Islet precursor cell (in vitro differentiated cells): ENCODE data around the gene KRT2.
"Not testable (repeated sequence)": the region's sequence is repeated elsewhere in the genome, so short reads cannot be mapped to it uniquely, and the experiment has no call there.

Experiments
- DNase-seq: peaks from one replicate; pipeline ENCODE4 v3.0.0-alpha.2; 2018

KRT2 gene

DNA sequence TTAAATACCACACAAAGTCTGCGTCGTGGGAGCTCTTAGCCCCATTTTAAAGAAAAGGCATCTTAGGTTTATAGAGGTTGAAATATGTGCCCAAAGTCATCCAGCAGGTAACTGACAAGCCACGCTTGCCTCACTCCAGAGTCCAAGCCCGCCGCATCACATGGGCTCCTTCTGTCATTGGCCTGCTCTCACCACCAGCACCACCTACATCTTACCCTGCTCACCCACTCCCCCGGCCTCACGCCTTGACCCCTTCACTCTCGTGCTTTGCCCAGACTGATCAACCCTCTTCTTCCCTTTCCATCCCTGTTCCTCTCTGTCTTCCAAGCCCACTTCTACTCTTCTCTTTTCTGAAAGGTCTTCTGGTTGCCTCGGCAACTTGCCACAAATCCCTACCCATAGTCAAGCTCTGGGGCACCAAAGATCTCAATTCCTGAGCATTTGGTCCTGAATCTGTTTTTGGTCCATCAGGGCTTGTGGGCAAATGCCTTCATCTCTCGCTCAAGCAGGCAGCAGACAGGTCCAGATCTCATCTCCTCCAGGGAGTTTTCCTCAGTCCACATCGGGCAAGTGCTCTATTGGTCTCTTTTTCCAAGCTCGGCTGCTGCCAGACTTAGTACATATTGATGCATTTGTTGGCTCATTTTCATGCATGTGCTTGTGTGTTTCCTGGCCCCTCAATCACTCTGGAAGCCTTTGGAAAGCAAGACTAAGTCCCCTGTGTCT lies 31.7 kb upstream of the KRT2 start:
- DNase-seq, result no peak

DNA sequence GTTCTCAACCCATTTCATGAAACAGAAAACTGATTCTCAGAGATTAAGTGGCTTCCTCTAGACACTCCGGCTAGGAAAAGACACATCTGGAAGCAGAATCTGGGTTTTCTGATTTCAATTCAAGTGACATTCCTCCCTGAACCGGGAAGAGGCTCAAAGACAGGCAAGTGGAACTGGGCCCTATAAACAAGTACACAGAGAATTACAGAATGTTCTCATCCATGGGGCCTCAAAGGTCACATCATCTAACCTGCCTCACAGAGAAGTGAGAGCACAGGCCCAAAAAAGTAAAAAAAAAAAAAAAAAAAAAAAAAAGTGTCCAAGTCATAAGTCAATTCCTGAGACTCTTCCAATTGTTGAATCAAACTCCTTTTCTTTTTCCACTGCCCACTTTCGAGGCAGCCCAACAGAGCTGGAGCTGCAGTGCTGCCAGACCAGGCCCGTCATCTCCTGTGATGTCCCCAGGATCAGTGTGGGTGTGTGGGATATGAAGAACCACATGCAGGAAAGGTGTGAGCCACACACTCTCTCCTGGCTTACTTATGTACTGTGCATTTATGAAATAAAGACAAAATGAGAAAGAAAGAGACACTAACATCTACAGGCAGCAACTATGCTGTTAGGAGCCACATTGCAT lies 31.0 kb upstream of the KRT2 start:
- no peak for DNase-seq

DNA sequence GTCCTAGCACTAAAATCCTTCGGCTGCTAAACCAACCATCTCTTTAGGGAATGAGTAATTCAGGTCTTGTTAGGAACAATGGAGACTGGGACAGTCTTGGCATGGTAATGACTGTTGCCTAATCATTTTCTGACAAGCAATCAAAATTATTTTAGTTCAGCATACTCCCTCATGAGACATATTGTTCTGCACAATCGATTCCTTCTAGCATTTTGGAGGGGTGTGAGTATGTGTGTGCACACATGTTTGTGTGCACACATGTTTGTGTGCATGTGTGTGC lies 30.3 kb upstream of the KRT2 start:
- DNase-seq, result no peak

DNA sequence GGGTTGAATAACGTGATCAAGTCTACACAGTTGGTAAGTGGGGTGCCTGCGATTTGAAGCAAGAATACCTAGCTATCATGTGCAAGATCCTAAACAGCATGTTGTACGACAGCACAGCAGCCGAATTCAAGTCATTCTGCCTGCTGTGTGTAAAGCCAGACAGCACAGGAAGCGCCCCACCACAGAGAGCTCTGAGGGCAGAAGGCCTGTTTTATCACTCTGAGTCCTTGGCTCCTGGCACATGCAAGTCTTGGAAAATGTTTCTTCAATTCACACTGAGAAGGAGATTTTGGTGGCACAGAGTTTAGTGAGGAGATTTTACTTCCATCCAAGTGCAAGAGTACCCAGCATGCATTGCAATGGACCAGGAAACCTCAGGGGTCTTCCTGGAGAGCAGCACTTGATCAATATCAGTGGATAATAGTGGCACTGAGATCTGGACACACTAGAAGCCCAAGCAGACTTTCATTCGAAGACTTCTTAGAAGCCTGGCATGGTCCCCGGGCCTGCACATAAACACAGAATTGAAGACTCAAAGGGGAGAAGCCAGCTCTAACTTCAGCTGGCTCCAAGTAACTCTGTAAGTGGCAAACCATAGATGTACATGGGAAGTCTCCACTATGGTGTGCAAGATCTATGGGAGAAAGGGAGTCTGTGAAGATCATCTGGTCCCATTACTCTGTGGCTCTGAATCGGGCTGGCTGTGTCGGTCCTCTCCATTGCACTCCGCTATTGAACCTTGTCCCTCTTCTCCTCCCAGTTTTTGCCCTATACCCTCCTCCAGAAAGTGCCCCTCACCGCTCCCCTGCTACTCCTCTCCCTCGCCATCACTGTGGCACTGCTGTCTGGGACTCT lies 29.7 kb upstream of the KRT2 start:
- DNase-seq, result peak; percentile 48

DNA sequence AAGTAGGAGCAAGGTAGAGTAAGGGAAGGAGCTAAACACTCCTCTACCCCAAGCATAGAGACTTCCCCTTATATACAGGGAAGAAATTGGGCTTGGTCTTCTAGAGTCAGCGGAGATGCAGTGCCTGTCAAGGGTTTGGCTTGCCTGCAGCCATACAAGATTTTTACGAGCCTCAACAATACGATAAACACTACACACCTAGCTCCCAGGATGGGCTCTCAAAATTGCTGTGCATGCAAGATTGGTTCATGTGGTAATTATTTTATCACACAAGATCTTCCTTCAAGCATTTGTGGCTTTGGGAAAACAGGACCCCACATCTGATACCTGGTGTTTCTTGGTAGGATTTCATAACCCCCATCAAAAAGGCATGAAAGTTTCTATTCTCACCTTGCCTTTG lies 28.4 kb upstream of the KRT2 start, which contains the start of gene KRT1:
Gene KRT1, minus strand, starts transcription at position 45 of the 400 bp plus-strand sequence. CDS start 59 bp downstream, outside the sequence.
- no peak for DNase-seq

DNA sequence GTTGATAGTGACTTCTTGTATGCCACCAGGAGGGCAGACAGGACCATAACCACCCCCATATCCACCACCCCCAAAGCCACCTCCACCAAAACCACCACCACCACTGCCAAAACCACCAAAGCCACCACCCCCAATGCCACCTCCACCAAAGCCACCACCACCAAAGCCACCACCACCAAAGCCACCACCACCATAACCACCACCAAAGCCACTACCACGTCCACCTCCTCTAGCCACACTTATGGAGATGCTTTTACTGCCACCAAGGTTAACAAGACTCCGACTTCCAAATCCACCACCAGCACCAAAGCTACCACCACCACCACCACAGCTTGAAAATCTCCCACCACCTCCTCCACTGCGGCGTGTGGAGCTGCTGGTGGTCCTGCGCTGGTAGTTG lies 27.9 kb upstream of the KRT2 start:
- DNase-seq, result no peak

DNA sequence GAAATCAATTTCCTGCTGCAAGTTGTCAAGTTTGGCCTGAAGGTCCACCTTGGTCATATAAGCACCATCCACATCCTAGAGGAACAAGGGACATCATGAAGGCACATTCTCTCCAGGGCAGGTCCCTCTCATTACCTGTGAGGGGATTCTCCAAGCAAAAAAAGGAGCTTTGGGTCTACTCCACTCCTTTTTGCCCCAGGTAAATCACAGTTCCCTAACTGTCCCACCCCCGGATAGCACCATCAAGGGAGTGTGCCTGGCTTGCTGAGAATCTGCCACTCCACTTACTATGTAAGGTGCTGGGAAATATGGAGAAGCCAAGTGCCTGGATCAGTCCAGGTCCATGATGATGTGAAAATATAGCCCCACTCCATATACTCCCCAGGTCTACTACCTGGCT lies 25.7 kb upstream of the KRT2 start:
- DNase-seq, result no peak

DNA sequence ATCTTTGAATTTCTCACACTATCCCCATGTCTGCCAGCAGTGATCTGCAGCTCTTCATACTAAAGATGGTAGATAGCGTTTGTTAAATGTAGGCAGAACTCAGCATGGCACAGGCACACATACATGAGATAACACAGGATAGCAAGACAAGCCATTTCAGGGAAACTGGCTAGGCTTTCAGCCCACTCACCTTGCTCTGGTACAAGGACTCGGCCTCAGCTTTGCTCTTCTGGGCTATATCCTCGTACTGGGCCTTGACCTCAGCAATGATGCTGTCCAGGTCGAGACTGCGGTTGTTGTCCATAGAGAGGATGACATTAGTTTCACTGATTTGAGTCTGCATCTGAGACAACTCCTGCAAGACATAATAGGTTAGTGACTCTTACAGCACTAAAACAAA lies 25.1 kb upstream of the KRT2 start:
- DNase-seq, result no peak

DNA sequence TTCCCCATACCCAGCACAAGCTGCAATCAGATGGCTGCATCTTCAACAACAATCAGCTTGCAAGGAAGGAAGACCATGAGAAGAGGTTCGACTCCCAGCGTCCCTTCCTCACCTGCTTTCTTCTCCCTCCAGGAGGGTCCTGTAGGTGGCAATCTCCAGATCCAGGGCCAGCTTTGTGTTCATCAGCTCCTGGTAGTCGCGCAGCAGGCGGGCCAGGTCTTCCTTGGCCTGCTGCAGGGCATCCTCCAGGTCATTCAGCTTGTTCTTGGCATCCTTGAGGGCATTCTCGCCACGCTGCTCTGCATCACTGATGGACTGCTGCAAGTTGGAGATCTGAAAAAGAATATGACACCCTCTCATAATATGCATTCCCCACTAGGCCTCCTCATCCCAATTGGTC lies 24.2 kb upstream of the KRT2 start:
- no peak for DNase-seq

DNA sequence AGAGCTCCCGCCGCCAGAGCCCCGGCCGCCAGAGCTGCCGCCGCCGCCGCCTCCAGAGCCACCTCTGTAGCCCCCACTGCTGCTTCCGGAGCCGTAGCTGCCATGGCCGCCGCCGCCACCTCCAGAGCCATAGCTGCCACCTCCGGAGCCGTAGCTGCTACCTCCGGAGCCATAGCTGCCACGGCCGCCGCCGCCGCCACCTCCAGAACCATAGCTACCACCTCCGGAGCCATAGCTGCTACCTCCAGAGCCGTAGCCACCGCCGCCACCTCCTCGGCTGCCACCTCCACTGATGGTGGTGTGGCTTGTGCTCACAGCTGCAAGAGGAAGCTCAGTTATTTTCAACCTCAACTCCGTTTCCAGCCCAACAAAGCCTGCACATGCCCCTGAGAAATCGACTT lies 23.3 kb upstream of the KRT2 start:
- DNase-seq, result peak; percentile 48

DNA sequence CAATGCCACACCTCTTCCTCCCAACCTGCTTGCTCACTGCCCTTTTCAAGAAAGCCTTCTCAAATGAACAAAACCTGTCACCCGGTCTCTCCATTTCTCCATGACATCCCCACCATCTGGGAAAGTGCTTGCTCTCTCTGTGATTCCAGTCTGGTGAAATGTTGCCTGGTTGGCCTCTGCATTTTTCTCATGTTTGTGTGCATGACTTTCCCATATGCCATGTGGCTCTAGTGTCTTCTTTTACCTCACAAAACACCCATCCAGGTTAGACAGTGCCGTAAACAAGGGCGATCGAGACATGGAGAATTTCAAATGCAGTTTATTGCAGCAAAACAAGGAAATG lies 22.4 kb upstream of the KRT2 start:
- no peak for DNase-seq

DNA sequence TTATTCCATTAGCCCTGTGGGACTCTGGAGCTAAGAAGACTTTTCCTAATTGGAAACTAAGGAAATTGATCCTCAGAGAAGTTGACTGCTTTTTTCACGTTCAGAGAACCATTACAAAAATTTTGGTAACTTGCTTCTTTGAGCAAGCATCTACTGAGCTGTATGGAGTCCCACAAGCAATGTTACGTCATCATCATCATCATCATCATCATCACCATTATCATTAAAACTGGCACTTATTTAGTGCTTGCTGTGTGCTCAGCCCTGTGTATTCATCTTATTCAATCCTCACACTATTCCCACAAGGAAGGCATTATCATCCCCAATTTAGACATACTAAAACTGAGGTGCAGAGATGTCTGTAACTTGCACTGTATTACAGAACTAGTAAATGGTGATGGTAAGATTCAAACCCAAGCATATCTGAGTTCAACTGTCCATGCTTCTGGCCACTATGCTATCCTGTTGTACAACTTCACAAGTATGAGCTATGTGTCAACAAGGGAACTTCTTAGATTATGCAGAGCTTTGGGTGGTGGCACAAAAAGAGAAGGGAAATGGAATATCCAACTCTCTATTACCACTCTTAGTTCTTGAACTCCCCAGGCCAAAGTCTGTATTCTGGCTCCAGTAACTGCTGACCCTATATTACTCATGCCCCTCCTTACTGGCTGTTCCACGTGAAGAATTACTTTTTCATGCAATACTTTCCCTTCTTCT lies 21.9 kb upstream of the KRT2 start:
- DNase-seq, result no peak

DNA sequence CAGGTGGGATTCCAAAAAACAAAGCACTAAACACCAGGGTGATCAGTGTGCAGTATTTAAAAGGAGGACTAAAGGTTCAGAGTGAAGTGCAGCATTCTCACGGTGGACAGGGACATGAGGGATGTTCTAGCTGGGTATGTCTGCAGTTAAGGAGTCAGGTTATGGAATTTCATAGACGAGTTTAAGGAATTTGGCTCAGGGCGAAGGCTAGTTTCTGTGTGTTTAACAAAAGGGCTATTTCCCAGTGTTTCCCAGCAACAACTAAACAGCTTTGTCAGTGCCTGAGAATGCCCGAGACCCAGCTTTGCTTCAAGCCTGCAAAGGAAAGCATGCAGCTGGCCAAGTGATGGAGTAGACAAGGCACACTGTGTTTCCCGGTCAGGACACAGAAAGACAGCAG lies 21.2 kb upstream of the KRT2 start:
- peak; percentile 84 for DNase-seq

DNA sequence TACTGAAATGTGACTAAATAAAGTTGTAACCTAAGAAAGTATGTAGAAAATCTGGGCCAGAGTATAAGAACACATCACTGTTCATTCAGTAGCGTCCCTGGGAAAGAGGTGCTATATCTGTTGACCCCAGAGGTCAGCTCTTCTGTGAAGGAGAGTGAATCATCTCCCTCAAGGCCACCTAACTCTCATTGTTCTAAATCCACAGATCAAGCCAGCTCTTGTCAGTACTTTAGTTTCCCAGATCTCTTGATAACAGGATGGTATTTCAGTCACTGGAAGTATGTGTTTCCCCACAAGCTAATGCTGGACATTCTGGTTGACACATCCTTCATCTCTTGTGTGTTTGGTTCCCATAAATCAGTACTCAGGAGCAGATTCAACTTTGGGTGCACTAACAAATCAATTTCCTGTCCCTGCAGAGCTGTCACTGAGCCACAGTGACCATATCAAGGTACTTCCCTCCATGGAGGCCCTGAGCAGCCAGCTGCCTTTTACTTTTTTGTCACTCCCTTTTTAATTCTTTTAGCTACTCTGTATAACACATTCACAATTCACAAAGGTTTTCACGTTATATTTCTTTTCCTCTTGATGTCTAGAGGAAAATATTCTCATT lies 20.4 kb upstream of the KRT2 start:
- peak; percentile 90 for DNase-seq

DNA sequence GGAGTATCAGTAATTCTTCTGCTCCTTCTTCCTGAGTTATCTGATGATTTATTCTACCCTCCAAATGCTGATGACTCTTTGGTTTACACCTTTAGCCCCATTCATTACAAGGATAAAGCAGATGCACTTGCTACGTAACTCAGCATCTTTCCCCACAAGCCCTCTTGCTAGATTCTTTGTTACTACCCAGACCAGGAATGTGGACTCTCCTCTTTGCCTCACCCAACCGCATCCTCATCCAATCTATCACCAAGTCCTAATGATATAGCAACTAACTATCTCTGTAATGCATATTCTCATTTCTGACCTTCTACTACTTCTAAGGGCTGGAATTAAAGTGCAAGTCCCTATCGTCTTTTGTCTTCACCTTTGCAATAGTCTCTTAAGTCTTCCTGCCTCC lies 18.9 kb upstream of the KRT2 start:
- peak; percentile 60 for DNase-seq

DNA sequence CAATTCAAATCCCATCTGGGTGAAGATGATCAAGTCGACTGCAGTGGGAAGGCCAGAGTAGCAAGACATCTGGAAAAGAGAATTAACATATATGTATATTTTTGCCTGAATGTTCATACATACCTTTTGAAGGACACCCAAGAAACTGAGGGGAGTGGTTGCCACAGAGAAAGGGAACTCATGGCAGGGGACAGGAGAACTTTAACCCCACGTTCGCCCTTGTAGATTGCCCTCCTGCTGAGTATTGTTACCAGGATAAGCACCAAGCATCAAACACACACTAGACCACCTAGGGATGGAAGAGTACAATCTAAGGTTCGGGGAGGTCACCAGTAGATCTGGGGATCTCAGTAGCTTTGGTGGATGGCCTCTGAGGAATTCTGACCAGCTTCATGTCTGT lies 18.5 kb upstream of the KRT2 start:
- no peak for DNase-seq

DNA sequence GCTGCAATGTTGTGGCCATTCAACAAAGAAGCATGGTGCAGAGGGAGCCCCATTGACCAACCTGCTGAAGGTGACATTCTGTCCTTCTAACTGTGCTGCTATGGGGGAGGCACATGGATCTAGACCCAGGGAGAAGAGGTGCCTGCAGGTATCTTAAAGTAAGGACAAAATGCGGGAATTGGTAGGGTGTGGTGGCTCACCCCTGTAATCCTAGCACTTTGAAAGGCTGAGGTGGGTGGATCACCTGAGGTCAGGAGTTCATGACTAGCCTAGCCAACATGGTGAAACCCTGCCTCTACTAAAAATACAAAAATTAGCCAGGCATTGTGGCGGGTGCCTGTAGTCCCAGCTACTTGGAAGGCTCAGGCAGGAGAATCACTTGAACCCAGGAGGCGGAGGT lies 17.9 kb upstream of the KRT2 start:
- DNase-seq, result not testable (repeated sequence)

DNA sequence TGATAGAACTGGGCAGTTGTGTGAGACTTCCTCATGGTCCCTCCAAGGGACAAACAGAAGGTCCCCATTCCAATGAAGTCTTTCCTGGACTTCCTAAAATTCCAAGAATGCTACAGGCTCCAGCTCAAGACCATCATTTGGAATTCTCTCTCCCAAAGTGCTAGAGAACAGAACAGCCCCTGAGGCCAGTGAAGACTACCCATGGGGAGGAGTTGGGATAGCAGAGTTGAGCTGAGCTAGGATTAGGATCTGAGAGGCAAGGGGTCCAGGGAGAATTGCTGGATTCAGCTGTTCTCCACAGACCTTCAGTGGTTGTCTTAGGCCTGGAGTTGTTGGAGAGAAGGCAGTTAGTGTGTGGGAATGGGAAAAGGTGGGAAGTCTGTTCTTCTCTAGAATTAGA lies 17.4 kb upstream of the KRT2 start:
- DNase-seq, result peak; percentile 83

DNA sequence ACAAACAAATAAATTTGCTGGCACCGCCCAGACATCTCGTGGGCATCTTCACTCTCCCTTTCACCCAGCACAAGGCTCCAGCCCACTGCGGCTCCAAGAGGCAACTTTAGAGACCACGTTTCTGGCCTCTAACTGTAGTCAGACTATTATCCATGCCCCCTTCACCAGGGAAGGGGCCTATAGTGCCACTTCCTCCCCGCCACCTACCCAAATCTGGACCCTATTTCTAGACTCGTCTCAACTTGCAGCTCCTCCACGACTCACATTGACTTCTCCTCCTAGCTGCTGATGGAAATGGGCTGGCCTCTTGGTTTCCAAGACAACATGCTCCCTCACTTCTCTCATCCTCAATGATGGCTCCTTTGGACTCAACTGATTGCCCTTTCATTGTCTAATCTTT lies 15.9 kb upstream of the KRT2 start:
- no peak for DNase-seq

DNA sequence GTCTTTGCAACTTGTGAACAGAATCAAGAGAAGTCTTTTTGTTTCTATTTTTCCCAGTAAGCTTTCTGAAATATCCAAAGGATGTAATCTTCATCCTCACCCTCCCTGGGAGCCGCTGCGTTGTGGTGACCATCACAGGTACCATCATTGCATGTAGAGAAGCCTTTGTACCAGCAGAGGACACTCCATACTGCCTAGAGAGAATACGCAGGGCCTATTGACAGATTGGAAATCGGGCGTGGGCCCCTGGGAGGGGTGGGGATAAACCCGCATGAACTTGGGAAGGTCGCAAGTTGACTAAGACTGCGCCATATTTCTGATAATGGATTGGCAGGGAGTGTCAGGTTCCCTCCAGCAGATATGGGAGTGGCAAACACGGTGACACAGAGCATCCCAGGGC lies 15.5 kb upstream of the KRT2 start:
- peak; percentile 57 for DNase-seq

DNA sequence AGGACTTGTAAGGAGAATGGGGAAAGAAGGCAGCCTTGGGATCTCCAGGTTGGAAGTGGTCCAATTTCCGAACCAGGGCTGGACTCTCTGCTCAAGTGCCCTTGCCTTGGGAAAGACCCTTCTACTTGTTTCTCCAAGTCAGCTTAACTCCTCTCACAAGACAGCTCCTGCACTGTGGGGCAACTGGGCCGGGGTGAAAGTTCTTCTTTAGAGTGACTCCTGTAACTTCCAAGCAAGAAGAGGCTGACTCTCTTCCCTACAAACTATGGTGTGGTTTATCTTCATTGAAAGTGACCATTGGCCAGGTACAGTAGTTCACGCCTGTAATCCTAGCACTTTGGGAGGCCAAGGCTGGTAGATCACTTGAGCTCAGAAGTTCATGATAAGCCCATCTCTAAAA lies 14.5 kb upstream of the KRT2 start:
- no peak for DNase-seq

DNA sequence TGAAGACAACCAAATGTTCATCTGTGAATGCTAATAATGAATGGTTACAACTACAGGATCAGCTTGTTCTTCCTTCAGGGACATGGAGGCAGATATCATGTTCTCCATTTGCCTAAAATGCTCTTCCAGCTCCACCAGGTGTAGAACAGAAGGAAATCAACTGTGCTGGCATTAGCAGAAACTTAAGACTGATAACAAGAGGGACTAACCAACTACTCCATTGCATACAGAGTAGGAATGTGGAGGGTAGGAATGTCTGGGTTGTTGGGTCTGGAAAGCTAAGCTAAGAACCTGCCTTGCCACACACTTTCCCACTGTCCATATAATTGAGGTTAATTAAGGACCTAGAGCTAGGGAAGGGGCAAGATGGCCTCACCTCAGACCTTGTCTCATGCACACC lies 11.4 kb upstream of the KRT2 start:
- DNase-seq, result no peak

DNA sequence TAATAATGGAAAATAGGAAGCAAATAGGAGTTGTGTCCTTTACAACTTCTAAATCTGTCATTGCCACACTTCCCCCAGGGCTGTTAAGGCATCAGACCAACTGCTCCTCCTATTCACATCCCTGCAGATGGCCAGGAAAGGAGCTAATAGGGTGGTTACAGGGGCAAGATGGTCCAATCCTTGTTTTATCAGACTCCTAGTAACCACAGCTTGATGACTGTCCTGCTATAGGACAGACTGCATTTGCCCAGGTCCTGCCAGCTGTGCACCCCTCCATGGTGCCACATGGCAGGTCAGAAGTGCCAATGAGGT lies 10.9 kb upstream of the KRT2 start:
- no peak for DNase-seq
